ENCODE results near the gene ANAPC15.

The ANAPC15 gene

DNA sequence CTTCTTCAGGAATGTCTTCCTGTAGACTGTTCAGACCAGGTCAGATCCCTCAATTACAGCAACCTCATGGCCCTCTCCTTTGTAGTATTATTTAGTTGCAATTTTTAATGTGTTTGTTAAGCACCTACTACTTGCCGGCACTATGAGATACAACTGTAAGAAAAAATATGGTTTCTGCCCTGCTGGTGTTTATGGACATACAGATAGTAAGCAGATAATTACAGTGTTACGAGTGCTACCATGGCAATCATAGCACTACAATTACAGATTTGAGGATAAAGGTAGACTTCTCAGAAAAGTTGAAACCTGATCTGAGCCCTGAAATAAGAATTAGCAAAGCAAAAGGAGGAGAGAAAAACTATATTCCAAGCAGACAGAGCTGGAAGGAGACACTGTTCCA is 29.1 kb downstream of the ANAPC15 start:
- DNase-seq, result no peak

DNA sequence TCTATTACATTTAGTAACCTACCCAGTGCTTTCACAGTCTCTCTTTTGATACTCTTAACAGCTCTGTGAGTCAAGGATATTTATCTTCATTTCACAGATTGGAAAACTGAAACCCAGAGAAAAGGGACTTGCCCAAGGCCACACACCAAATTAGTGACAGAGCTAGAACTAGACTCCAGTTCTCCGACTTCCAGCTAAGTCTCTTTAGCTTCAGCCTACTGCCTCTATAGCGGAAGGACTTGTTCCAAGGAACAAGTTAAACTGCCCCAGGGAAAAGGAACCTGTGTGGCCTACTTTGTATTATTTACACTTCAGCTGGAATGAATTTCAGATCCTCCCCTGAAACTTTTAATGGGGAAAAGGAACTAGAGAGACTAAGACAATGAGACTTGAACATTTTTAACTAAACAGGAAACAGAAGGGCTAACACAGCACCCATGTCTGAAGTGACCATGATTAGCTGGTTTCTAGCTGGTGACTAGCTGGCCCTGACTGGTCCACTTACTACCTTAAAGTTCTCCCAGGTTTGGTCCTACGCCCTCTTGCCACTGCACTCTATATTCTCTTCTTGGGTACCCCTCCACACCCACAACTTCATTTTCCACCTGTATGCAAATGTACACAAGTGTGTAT is 30.6 kb downstream of the ANAPC15 start:
- no peak for DNase-seq

DNA sequence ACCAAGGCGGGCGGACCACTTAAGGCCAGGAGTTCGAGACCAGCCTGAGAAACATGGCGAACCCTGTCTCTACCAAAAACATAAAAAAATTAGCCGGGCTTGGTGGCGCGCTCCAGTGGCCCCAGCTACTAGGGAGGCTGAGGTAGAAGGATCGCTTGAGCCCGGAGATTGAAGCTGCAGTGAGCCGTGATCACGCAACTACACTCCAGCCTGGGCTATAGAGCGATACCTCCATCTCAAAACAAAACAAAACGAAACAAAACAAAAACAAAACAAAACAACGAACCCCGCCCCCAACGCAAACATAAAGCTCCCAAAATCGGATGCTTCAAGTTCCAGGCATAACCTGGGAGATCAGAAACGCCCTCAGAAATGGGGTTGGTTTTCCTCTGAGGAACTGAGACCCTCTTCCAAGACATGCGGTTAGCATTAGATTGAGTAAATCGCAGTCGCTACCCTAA is 31.3 kb downstream of the ANAPC15 start:
- DNase-seq, result no peak

DNA sequence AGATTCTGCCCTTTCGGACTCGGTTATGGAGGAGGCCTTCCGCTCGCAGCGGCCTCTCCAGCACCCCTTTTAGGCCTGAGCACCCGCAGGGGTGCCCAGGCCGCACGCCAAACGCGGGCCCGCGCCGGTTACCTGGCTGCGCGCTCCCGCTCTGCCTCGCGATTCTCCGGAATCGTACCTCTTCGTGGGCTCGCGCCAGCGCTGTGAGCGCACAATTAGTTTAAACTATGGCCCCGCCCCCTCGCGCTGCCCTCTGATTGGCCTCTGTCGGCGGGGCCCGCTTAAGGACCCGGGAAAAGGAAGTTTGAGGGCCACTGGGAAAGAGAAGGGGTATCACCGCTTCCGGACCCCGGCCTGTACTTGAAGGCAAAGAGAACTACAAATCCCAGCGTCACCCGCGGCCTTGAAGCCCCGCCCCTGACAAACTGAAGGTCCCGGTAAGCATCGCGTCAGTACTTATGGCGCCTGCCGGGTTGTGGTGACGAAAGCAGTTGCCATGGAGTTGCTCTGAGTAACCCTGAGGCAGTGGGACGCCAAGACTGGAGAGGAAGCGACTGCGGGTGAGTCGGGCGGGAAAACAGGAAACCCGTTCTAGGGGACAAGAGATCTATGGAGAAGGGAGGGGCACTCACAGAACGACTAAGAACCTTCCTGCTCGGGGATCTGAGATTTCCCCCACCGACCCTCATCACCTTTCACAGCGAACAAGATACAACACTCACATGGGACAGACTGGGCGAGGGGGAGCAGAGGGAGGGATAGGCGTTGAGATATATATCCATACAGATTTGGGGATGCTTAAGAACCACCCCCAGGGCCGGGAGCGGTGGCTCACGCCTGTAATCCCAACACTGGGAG is 31.9 kb downstream of the ANAPC15 start, which contains the start of the genes LRRC51 and NUMA1:
Gene LRRC51, plus strand, starts transcription at position 525 of the 858 bp plus-strand sequence. CDS start 8,234 bp downstream, outside the sequence.
Gene NUMA1, minus strand, starts transcription at position 217 of the 858 bp plus-strand sequence. CDS start 44,599 bp downstream, outside the sequence.
- DNase-seq, result peak; percentile 98

DNA sequence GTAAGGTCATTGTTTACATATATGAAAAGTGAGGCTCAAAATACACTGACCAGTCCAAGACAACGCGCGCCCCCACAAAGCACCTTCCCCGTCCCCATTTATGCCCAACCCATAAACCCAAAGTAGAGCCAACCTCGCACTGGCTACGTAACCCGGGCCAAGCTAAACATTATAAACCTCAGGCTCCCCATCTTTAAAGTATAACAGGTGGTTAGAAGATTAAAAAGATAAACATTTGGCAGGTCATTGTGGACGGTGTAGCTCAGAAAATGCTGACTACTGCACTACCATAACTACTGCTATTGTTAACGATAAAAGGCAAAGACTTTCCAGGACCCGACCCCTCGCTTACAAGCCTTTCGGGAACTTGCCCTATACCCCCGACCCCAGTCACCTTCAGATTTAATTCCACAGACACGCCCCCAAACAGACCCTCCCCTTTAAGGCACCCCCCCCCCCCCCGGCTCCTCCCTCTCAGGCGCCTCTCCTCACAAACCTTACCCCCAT is 32.6 kb downstream of the ANAPC15 start:
- no peak for DNase-seq

DNA sequence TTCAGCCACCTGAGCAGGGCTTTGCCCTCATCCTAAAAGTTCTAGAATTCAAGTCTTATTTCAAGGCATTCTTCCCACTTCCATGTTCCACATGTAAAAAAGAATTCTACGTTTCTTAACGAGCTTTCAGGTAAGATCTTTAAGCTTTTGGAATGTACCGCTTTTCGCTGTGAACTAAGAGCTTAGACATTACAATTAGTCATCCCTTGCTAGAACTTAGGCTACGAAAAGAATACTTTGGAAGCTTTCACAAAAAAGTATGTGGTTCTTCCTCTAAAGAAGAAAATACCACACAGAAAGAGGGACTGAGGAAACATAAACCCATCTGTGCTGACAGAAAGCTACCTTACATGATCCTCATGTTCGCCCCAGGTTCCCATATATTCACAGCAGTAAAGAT is 34.0 kb downstream of the ANAPC15 start:
- no peak for DNase-seq

DNA sequence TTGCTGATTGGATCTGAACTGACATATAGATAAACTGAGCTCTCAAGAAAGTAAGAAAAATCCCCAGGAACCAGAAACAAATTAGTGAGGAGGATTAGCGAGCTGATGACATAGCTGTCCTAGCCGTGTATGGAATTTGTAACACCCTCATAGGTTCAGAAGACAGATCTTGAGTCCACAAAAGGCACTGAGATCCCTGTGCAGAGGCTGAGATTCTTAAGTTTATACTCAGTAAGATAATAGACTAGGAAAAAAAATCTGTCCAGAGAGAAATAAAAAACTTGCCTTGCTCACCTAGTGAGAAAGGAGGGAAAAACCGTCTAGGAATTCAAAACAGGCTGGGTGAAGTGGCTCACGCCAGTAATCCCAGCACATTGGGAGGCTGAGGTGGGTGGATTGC is 36.7 kb downstream of the ANAPC15 start:
- no peak for DNase-seq

DNA sequence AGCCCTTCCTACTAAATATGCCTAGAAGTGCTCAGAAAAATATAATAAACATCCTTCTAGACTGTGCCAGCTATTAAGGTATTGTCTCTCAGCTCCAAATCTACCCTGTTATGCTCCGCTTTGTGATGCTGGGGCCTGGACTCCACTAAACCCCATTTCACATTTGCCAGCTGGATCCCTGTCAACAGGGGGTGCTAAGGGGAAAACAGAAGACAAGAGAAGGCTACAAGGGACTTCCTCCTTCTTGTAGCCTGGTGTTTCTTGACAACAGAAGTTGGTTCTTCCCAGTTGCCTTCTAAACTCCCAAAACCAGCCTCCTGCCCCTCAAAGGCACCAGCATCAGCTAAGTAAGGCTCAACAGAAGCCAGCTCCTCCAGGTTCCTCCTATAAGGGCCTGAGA is 37.4 kb downstream of the ANAPC15 start:
- DNase-seq, result no peak

DNA sequence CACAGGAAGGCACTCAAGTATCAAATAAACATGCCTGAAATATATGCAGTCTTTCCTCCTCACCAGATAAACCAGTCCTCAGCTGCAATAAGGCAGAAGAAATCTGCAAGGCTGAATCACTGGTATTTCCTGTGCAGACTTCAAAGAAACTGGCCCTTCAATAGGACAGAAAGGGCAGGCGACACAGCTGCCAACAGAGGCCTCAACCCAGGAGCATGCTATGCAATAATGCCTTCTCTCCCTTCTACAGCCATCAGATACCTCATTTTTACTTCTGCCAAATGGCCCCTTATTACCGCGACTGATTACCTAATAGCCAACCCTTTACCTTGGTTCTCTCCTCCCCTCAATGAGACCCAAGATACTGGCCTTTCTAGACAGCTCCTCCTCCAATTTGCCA is 40.1 kb downstream of the ANAPC15 start:
- DNase-seq, result no peak

DNA sequence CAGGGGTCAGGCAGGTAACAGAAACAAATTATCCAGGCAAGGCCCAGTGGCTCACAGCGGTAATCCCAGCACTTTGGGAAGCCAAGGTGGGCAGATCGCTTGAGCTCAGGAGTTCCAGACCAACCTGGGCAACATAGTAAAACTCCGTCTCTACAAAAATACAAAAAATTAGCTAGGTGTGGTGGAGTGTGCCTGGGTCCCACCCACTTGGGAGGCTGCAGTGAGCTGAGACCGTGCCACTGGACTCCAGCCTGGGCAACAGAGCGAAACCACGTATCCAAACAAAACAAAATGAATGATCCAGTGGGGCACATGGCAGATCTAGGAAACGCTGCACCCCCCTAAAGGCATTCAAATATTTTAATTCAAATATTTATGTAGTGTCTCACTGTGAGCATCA is 42.0 kb downstream of the ANAPC15 start:
- DNase-seq, result no peak

DNA sequence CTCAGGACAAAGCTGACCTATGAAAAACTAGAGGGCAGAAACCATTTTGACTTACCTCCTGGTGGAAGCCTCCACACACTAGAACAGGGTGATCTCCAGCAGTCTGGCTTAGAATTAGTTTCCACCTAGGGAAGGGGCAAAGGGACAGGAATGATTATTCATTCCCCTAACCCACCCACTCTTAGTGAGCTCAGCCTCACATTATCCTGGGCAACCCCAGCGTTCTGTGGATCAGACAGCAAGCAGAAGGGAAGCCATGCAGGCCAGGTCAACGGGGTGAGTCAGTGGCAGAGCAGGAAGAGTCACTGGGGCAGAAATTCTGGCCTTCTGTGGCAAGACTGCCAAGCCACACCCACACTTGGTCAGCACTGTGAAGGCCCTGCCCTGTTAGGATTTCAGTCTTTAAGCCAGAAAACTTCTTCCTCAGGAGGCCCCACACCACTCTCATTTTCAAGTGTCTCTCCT is 42.7 kb downstream of the ANAPC15 start:
- no peak for DNase-seq

DNA sequence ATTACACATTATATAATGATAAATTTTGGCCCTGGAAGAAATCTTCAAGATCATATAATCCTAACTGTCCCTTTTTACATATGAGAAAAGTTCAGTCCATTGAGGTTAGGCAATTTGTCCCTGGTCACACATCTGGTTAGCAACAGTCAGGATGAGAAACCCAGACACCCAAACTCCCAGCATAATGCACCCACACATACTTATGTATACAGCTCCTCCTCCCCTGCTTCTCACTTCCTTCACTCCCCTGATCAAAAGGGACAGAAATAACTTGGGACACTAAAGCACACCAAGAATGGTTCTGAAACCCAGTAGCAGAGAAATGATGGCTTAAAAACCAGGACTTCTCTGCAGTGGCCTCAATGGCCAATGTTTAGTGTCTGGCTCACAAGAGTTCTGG is 43.3 kb downstream of the ANAPC15 start:
- DNase-seq, result no peak

DNA sequence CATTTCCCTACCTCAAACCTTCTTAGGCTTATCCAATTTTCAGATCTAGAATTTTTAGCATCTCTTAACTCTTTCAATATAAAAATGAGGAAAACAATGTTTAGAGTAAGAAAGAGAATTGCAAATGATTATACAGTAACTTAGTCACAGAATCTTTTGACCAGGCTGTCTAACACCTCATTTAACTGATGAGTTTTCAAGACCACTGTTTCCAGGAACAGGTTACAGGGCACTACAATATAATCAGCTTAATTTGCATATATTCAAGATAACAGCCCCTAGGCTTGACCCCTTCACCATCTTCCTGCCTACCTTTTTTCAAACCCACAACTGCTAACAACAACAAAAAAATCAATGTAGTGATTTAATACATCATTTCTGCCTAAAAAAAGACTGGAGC is 44.8 kb downstream of the ANAPC15 start:
- no peak for DNase-seq

DNA sequence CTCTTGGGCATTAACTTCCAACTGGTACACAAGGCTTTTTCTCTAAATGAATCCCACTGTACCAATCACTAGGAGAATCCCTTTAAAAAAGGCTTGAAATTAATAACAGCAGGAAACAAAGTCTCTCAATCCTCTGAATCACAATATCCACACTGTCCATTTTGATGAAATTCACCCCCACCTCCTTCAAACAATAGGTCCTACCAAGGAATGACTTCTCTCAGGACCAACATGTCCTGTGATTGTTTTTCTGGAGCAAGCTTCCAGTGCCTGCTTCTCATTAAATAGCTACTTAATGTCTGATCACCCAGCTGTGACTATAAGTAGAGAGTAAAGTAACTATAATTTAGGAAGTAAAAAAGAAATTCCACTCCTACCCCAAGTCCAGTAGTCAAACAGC is 45.2 kb downstream of the ANAPC15 start:
- no peak for DNase-seq

DNA sequence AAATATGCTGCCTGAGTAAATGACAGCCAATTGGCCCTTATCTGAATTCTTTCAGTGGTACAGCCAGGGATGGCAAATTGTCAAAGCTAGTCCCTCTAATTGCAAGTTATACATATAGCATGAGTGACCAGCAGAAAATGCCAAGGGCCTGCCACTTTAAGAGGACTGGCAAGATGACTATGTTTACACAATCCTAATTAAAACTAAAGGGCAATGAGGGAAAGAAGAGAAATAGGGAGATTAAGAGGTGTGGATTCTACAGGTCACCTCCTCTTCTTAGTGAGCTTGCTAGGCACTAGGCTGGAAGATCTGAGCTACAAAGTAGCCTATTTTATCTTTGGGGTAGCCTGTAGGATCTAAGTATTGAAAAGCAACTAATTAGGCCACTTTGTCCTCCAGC is 45.6 kb downstream of the ANAPC15 start:
- DNase-seq, result no peak

DNA sequence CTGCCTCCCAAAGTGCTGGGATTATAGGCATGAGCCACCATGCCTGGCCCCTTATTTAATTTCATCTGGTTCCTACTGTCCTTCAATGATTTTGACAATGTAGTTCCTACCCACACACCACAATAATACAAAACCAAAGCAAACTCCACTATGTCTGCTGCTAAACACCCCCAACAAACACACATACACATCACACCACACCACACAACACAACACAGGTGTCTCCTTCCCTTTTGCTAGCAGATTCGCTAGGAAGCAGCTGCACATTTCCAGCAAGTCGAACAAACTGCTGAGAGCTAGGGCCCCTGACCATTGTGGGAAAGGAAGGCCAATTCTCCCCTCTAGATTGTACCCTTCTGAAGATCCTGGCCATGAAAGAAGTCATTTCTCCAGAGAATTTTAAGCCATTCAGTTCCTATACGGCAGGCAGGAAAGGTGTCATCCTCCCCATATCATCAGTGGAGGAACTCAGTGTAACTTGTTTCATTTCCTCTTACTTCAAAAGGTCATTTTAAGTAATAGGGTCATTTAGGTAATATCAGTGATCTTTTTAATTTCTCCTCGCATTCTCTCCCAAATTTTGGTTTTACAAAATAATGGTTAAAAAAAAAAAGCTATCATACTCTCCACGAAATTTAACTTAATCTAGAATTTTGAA is 50.6 kb downstream of the ANAPC15 start:
- DNase-seq, result no peak

All from activated CD4-positive, CD25-positive, alpha-beta regulatory T cell treated with anti-CD3 and anti-CD28 coated beads, Interleukin-2, amount 50 U/mL, for 72 hours (primary cell).